WTC11 (cell line): ENCODE data around the gene FXYD5. TPM values are rescaled to one million over a fixed set of nuclear protein-coding genes. Genes with fewer than 3 reads are reported as not detected.
A peak's percentile ranks its signal among the peaks of the same experiment; 100 is the strongest.

Source experiments
- ATAC-seq: fragments of 200-7000 bp; cut with Tn5 transposase; 2 replicates; pipeline ENCODE4 v1.10.0; 2021; ENCODE audit warnings: mild to moderate bottlenecking, moderate library complexity
- CTCF ChIA-PET: fragments of 300-600 bp; sonication (Branson Sonifier 250); formaldehyde crosslinking; loops from one replicate; lab custom pipeline; 2021; ENCODE audit warnings: antibody characterized with exemption; lab: Charles Lee
- POLR2A ChIA-PET: fragments of 350-600 bp; sonication (Branson Sonifier 250); formaldehyde crosslinking; loops from one replicate; lab custom pipeline; 2021; ENCODE audit warnings: antibody characterized with exemption; lab: Charles Lee
- DNase-seq: peaks from one replicate; pipeline ENCODE4 v3.0.0; 2021; ENCODE audit warnings: low spot score
- H3K27ac Mint-ChIP-seq: 2 replicates; pipeline ENCODE4 v1.8.0; 2021; ENCODE audit warnings: mixed read lengths
- H3K27me3 Mint-ChIP-seq: 2 replicates; pipeline ENCODE4 v1.8.0; 2021; ENCODE audit warnings: low read depth, mild to moderate bottlenecking, moderate library complexity, mixed read lengths
- H3K36me3 Mint-ChIP-seq: 2 replicates; pipeline ENCODE4 v1.8.0; 2021; ENCODE audit warnings: mixed read lengths
- H3K4me1 Mint-ChIP-seq: 2 replicates; pipeline ENCODE4 v1.8.0; 2022; ENCODE audit warnings: mixed read lengths
- H3K4me3 Mint-ChIP-seq: 2 replicates; pipeline ENCODE4 v1.8.0; 2021; ENCODE audit warnings: mild to moderate bottlenecking, moderate library complexity, mixed read lengths
- H3K9me3 Mint-ChIP-seq: 2 replicates; pipeline ENCODE4 v1.8.0; 2021; ENCODE audit warnings: mixed read lengths
- AFF4 ChIP-seq: sonication (generic); formaldehyde crosslinking; IDR thresholded peaks from 2 replicates; pipeline ENCODE4 v1.8.1; 2023; ENCODE audit warnings: mild to moderate bottlenecking, missing genetic modification reagents, borderline replicate concordance
- ATF6 ChIP-seq: sonication (generic); formaldehyde crosslinking; IDR thresholded peaks from 2 replicates; pipeline ENCODE4 v1.8.1; 2023; ENCODE audit warnings: mild to moderate bottlenecking, missing genetic modification reagents
- ESRRA ChIP-seq: sonication (generic); formaldehyde crosslinking; IDR thresholded peaks from 2 replicates; pipeline ENCODE4 v1.8.1; 2022; ENCODE audit warnings: mild to moderate bottlenecking, missing genetic modification reagents, borderline replicate concordance
- GABPB1 ChIP-seq: sonication (generic); formaldehyde crosslinking; IDR thresholded peaks from 2 replicates; pipeline ENCODE4 v1.8.1; 2023; ENCODE audit warnings: mild to moderate bottlenecking, missing genetic modification reagents
- GTF2I ChIP-seq: fragments of 250-450 bp; sonication (Bioruptor Pico); conservative IDR thresholded peaks from 2 replicates; pipeline ENCODE4 v1.4.0; 2021; ENCODE audit warnings: mild to moderate bottlenecking
- HMGA2 ChIP-seq: fragments of 250-450 bp; sonication (Bioruptor Pico); IDR thresholded peaks from 2 replicates; pipeline ENCODE4 v1.4.0; 2021; ENCODE audit warnings: mild to moderate bottlenecking, moderate library complexity
- HMGXB4 ChIP-seq: sonication (generic); formaldehyde crosslinking; IDR thresholded peaks from 2 replicates; pipeline ENCODE4 v1.8.1; 2023; ENCODE audit warnings: mild to moderate bottlenecking, moderate library complexity, missing genetic modification reagents
- IRF1 ChIP-seq: sonication (generic); formaldehyde crosslinking; IDR thresholded peaks from 2 replicates; pipeline ENCODE4 v1.8.0; 2023; ENCODE audit warnings: missing genetic modification reagents
- MXD4 ChIP-seq: fragments of 250-450 bp; sonication (Bioruptor Pico); IDR thresholded peaks from 2 replicates; pipeline ENCODE4 v1.8.0; 2021; ENCODE audit warnings: mild to moderate bottlenecking, moderate library complexity, borderline replicate concordance
- NR3C1 ChIP-seq: sonication (generic); formaldehyde crosslinking; conservative IDR thresholded peaks from 2 replicates; pipeline ENCODE4 v1.8.1; 2023; ENCODE audit warnings: low read depth, mild to moderate bottlenecking, missing genetic modification reagents
- PRRX2 ChIP-seq: fragments of 250-450 bp; sonication (Bioruptor Pico); IDR thresholded peaks from 2 replicates; pipeline ENCODE4 v1.8.0; 2021; ENCODE audit warnings: mild to moderate bottlenecking
- SMAD3 ChIP-seq: sonication (generic); formaldehyde crosslinking; IDR thresholded peaks from 2 replicates; pipeline ENCODE4 v1.8.0; 2022; ENCODE audit warnings: missing genetic modification reagents, mild to moderate bottlenecking, borderline replicate concordance
- SOX15 ChIP-seq: fragments of 250-450 bp; sonication (Bioruptor Pico); IDR thresholded peaks from 2 replicates; pipeline ENCODE4 v1.9.0; 2021; ENCODE audit warnings: mild to moderate bottlenecking
- TCF7 ChIP-seq: sonication (generic); formaldehyde crosslinking; IDR thresholded peaks from 2 replicates; pipeline ENCODE4 v1.8.0; 2022; ENCODE audit warnings: mild to moderate bottlenecking, low read depth, missing genetic modification reagents, moderate library complexity
- ZBTB43 ChIP-seq: sonication (generic); formaldehyde crosslinking; IDR thresholded peaks from 2 replicates; pipeline ENCODE4 v1.8.1; 2023; ENCODE audit warnings: mild to moderate bottlenecking, missing genetic modification reagents
- ZNF396 ChIP-seq: fragments of 250-450 bp; sonication (Bioruptor Pico); IDR thresholded peaks from 2 replicates; pipeline ENCODE4 v1.8.0; 2021; ENCODE audit warnings: mild to moderate bottlenecking, moderate library complexity, borderline replicate concordance
- ZNF423 ChIP-seq: fragments of 250-450 bp; sonication (Bioruptor Pico); IDR thresholded peaks from 2 replicates; pipeline ENCODE4 v2.1.2; 2022; ENCODE audit warnings: mild to moderate bottlenecking, moderate library complexity
- total RNA-seq: library from RNA; stranded (reverse); gene quantifications from 3 replicates; pipeline ENCODE4 v1.2.3, GENCODE V29; 2021
- TF ChIP-seq, protein P1 (sequence below): sonication (generic); formaldehyde crosslinking; IDR thresholded peaks from 2 replicates; pipeline ENCODE4 v1.8.1; 2022; ENCODE audit warnings: low read depth, missing genetic modification reagents, borderline replicate concordance
- TF ChIP-seq, protein P2 (sequence below): fragments of 250-450 bp; sonication (Bioruptor Pico); IDR thresholded peaks from 2 replicates; pipeline ENCODE4 v1.9.0; 2021; ENCODE audit warnings: mild to moderate bottlenecking

The FXYD5 gene
- total RNA-seq, 1 experiment from 2014 or later: 114 TPM

- no peaks in the 10 kb centered on the region for H3K27me3 Mint-ChIP-seq
- 0 out of 2 replicates have a peak, but pooled peaks cover 3% of the 10 kb centered on the region for H3K36me3 Mint-ChIP-seq
- peaks cover 8% of the 10 kb centered on the region; the same call in 1 of the 2 replicates for H3K9me3 Mint-ChIP-seq
- CTCF ChIA-PET: interaction anchor here (0.7 to 1.1 kb wide), 2 partner anchors 8 to 28 kb away, joined by 3 read pairs; partner anchors contain the start of gene LGI4
- peaks cover 11% of the 10 kb centered on the region for H3K4me1 Mint-ChIP-seq
- POLR2A ChIA-PET: no interaction called here
- no peak for ATAC-seq
- DNase-seq: no peak
- no peak overlapping the region for H3K4me3 Mint-ChIP-seq
- H3K27ac Mint-ChIP-seq: no peak overlapping the region
- TF ChIP-seq GTF2I (CRISPR knock-in tag): peak; percentile 82
- TF ChIP-seq AFF4 (CRISPR knock-in tag): no peak
- no peak for TF ChIP-seq ZNF423 (CRISPR knock-in tag)
These were observed 47.5 kb upstream of the FXYD5 start for GRCh38 chr19:35106898-35107541.

- DNase-seq: no peak
- H3K4me1 Mint-ChIP-seq: peaks cover 13% of the 10 kb centered on the region
- TF ChIP-seq NR3C1 (CRISPR knock-in tag) (no peak), TCF7 (CRISPR knock-in tag) (no peak), ESRRA (CRISPR knock-in tag) (no peak)
- 0 out of 2 replicates have a peak, but pooled peaks cover 3% of the 10 kb centered on the region for H3K36me3 Mint-ChIP-seq
- H3K27me3 Mint-ChIP-seq: no peaks in the 10 kb centered on the region
- no peak overlapping the region for H3K27ac Mint-ChIP-seq
- POLR2A ChIA-PET: no interaction called here
- no peak for ATAC-seq
- peaks cover 8% of the 10 kb centered on the region; the same call in 1 of the 2 replicates for H3K9me3 Mint-ChIP-seq
- CTCF ChIA-PET: interaction anchor here (0.7 to 1.1 kb wide), 2 partner anchors 16 to 28 kb away, joined by 3 to 4 read pairs; partner anchors contain the start of gene LGI4
- no peak overlapping the region for H3K4me3 Mint-ChIP-seq
These were observed 47.0 kb upstream of the FXYD5 start for GRCh38 chr19:35107545-35107944.

DNA sequence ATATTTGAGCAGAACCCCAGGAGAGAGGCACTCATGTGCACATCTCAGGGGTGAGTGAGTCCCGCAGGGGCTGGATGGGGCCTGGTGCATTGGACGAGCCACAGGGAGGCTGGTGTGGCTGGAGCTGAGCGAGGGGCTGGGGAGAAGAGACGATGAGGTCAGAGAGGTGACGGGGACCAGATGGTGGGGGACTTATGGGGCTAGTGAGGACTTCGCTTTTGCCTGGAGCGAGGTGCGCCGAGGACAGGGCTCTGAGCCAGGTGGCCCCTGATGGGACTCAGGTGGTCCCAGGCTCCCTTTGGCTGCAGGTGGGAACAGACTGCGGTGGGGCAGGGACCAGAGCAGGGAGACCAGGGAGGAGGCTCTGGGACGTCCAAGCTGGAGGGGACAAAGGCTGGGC is 45.8 kb upstream of the FXYD5 start:
- H3K27ac Mint-ChIP-seq: no peak overlapping the region
- H3K27me3 Mint-ChIP-seq: no peaks in the 10 kb centered on the region
- no peak for ATAC-seq
- H3K9me3 Mint-ChIP-seq: peaks cover 8% of the 10 kb centered on the region; the same call in 1 of the 2 replicates
- CTCF ChIA-PET: interaction anchor here (1.1 kb wide), 1 partner anchor 19 kb away, joined by 4 read pairs; no protein-coding TSS in a partner anchor
- no peak for DNase-seq
- TF ChIP-seq HMGA2 (CRISPR knock-in tag) (no peak), IRF1 (no peak), PRRX2 (no peak), ATF6 (CRISPR knock-in tag) (no peak), ZNF396 (CRISPR knock-in tag) (no peak), SOX15 (no peak), ZBTB43 (no peak), GABPB1 (CRISPR knock-in tag) (no peak), MXD4 (CRISPR knock-in tag) (no peak), SMAD3 (CRISPR knock-in tag) (no peak), HMGXB4 (CRISPR knock-in tag) (no peak)
- TF ChIP-seq, protein P1, sequence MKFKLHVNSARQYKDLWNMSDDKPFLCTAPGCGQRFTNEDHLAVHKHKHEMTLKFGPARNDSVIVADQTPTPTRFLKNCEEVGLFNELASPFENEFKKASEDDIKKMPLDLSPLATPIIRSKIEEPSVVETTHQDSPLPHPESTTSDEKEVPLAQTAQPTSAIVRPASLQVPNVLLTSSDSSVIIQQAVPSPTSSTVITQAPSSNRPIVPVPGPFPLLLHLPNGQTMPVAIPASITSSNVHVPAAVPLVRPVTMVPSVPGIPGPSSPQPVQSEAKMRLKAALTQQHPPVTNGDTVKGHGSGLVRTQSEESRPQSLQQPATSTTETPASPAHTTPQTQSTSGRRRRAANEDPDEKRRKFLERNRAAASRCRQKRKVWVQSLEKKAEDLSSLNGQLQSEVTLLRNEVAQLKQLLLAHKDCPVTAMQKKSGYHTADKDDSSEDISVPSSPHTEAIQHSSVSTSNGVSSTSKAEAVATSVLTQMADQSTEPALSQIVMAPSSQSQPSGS (CRISPR knock-in tag): no peak
- TF ChIP-seq, protein P2, sequence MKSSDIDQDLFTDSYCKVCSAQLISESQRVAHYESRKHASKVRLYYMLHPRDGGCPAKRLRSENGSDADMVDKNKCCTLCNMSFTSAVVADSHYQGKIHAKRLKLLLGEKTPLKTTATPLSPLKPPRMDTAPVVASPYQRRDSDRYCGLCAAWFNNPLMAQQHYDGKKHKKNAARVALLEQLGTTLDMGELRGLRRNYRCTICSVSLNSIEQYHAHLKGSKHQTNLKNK (CRISPR knock-in tag): no peak
- 0 out of 2 replicates have a peak, but pooled peaks cover 3% of the 10 kb centered on the region for H3K36me3 Mint-ChIP-seq
- no peak overlapping the region for H3K4me3 Mint-ChIP-seq
- H3K4me1 Mint-ChIP-seq: peaks cover 20% of the 10 kb centered on the region
- POLR2A ChIA-PET: no interaction called here
